Smooth muscle cell (in vitro differentiated cells): Measurements from ENCODE around the gene NDUFA13. TPM values are rescaled to one million over a fixed set of nuclear protein-coding genes. Genes with fewer than 3 reads are reported as not detected.

Experiments used
- DNase-seq: peaks from one replicate; lab custom pipeline; 2025; ENCODE audit not compliant: unreplicated experiment; lab: John Stamatoyannopoulos, UW
- H2AFZ ChIP-seq: fragments of 200-600 bp; sonication (generic); 2 replicates; pipeline ENCODE4 v1.6.0; 2016; ENCODE audit warnings: antibody characterized with exemption, low read depth, mild to moderate bottlenecking
- H3F3A ChIP-seq: fragments of 200-600 bp; sonication (generic); 2 replicates; pipeline ENCODE4 v1.6.0; 2017; ENCODE audit warnings: antibody characterized with exemption, low read depth
- H3K27ac ChIP-seq: fragments of 200-600 bp; sonication (generic); 2 replicates; pipeline ENCODE4 v1.5.1; 2016; ENCODE audit warnings: low read depth, mild to moderate bottlenecking
- H3K27me3 ChIP-seq: fragments of 200-600 bp; sonication (generic); 2 replicates; pipeline ENCODE4 v1.6.1; 2016; ENCODE audit warnings: low read depth, mild to moderate bottlenecking
- H3K36me3 ChIP-seq: fragments of 200-600 bp; sonication (generic); 2 replicates; pipeline ENCODE4 v1.5.1; 2016; ENCODE audit warnings: low read depth
- H3K4me1 ChIP-seq: fragments of 200-600 bp; sonication (generic); 2 replicates; pipeline ENCODE4 v1.5.1; 2016; ENCODE audit warnings: low read depth
- H3K4me2 ChIP-seq: fragments of 200-600 bp; sonication (generic); 2 replicates; pipeline ENCODE4 v1.6.0; 2016; ENCODE audit warnings: mild to moderate bottlenecking
- H3K4me3 ChIP-seq: fragments of 200-600 bp; sonication (generic); 2 replicates; pipeline ENCODE4 v1.5.1; 2016; ENCODE audit warnings: mild to moderate bottlenecking
- H3K79me2 ChIP-seq: fragments of 200-600 bp; sonication (generic); 2 replicates; pipeline ENCODE4 v1.6.0; 2016; ENCODE audit warnings: low read depth, mild to moderate bottlenecking
- H3K9ac ChIP-seq: fragments of 200-600 bp; sonication (generic); 2 replicates; pipeline ENCODE4 v1.6.0; 2016; ENCODE audit warnings: low read depth
- H3K9me3 ChIP-seq: fragments of 200-600 bp; sonication (generic); replicated peaks from 2 replicates; pipeline ENCODE4 v1.5.1; 2016; ENCODE audit warnings: low read depth
- H4K20me1 ChIP-seq: fragments of 200-600 bp; sonication (generic); 2 replicates; pipeline ENCODE4 v1.6.0; 2016; ENCODE audit warnings: low read depth
- CTCF ChIP-seq: fragments of 200-600 bp; sonication (generic); IDR thresholded peaks from 2 replicates; pipeline ENCODE4 v1.5.1; 2017; ENCODE audit warnings: borderline replicate concordance, mild to moderate bottlenecking, antibody characterized with exemption; ENCODE audit not compliant: insufficient read depth, poor library complexity, severe bottlenecking
- WGBS: methylation state at CpG from one replicate; pipeline ENCODE4 v1.1.7; 2016; ENCODE audit warnings: low lambda C conversion rate; 5-methylcytosine and 5-hydroxymethylcytosine counted together
- polyA plus RNA-seq: library from polyadenylated mRNA; unstranded; fragments of >200 nt; fragmentation: Nextera tagmentation; extraction: Ambion mirVana; gene quantifications from 2 replicates; pipeline ENCODE4 v1.2.1, GENCODE V29; 2016
- total RNA-seq: library from RNA; depleted of rRNA; stranded (reverse); fragments of >200 nt; gene quantifications from 2 replicates; pipeline ENCODE4 v1.2.3, GENCODE V29; 2014

The NDUFA13 gene
- total and polyA plus RNA-seq, 2 experiments from 2014 or later: 42.3 to 559 TPM

DNA sequence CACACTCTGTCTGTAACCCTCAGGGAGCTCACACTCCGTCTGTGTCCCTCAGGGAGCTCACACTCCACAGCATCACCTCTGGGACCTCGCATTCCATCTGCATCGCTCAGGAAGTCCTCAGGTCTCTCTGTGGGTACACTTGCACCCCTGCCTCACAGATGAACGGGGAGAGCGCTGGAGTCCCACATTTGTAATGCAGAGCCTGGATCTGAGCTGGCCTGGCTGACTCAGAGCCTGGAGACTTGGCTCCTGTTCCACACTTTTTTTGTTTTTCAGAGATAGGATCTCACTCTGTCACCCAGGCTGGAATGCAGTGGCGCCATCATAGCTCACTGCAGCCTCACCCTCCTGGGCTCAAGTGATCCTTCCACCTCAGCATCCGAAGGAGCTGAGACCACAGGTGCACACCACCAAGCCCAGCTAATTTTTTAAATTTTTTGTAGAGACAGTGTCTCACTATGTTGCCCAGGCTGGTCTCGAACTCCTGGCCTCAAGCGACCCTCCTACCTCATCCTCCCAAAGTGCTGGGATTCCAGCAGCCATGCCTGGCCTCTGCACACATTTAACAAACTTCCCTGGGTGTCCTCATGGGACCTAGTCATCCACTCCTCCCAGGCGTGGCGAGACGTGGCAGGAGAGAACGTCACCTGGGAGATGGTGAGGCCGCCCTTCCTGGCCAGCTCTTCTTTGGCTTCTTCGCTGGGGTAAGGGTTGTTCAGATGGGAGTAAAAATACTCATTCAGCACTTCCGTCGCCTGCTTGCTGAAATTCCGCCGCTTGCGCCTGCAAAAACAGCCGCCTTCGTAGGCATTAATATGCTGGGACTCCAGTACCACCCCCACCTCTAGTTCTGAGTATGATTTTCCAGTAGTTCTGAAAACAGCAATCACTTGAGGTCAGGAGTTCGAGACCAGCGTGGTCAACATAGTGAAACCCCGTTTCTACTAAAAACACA, 53.1 kb downstream of the NDUFA13 start:
- Histone ChIP-seq H3K4me2 (no peak overlapping the region), H3K36me3 (no peaks in the 10 kb centered on the region), H3K4me3 (no peak overlapping the region), H2AFZ (no peak overlapping the region), H3K4me1 (no peaks in the 10 kb centered on the region), H3K27me3 (no peaks in the 10 kb centered on the region), H3K9ac (no peak overlapping the region), H3K27ac (no peak overlapping the region), H3K9me3 (no peaks in the 10 kb centered on the region), H3K79me2 (no peaks in the 10 kb centered on the region), H3F3A (no peaks in the 10 kb centered on the region), H4K20me1 (no peaks in the 10 kb centered on the region)
- DNase-seq: no peak
- TF ChIP-seq CTCF: no peak
- WGBS: 92% methylated on average over 25 of the region's 25 CpGs

GRCh38 chr19:19570571-19570970, 54.5 kb downstream of the NDUFA13 start:
- Histone ChIP-seq H3K27ac (no peak overlapping the region), H2AFZ (no peak overlapping the region), H3K79me2 (no peaks in the 10 kb centered on the region), H3F3A (no peaks in the 10 kb centered on the region), H3K4me3 (no peak overlapping the region), H3K36me3 (no peaks in the 10 kb centered on the region), H4K20me1 (no peaks in the 10 kb centered on the region), H3K27me3 (no peaks in the 10 kb centered on the region), H3K4me1 (no peaks in the 10 kb centered on the region), H3K9me3 (no peaks in the 10 kb centered on the region), H3K9ac (no peak overlapping the region), H3K4me2 (no peak overlapping the region)
- no peak for TF ChIP-seq CTCF
- 77% methylated on average over 10 of the region's 10 CpGs for WGBS
- no peak for DNase-seq

DNA sequence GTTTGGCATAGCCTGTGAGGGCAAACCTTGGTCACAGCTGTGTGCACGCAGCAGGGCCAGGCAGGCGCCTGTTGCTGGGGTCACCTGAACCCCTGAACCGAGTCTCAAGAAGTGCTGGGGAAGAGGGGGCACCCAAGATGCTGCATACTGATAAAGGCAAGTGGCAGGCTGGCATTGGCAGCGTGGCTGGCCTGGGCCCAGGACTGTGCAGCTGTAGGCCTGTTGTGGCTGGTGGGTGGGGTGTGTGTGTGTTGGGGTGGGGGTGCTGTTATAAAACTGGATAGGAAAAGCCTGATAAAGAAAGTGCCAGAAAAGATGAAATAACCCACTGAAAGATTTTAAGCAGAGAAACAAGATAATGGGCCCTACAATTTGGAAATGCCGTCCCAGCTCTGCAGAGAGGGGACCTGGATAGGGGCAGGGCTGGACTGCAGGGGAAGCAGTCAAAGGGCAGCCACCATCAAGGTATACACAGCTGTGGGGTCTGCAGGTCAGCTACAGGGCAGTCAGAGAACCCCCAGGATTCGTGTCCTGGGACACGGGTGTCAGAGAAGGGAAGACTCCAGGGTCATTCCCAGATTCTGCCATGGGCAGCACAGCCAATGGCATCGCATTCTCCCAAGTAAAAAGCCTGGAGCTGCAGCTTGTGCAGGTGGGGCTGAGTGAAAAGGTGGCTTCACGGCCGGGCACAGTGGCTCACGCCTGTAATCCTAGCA, 55.2 kb downstream of the NDUFA13 start:
- no peaks in the 10 kb centered on the region for H3K4me1 ChIP-seq
- no peak overlapping the region for H3K9ac ChIP-seq
- no peak overlapping the region for H3K4me2 ChIP-seq
- H3F3A ChIP-seq: no peaks in the 10 kb centered on the region
- no peaks in the 10 kb centered on the region for H3K36me3 ChIP-seq
- H2AFZ ChIP-seq: no peak overlapping the region
- no peak for DNase-seq
- no peak overlapping the region for H3K27ac ChIP-seq
- no peaks in the 10 kb centered on the region for H3K27me3 ChIP-seq
- H3K4me3 ChIP-seq: no peak overlapping the region
- no peaks in the 10 kb centered on the region for H3K9me3 ChIP-seq
- WGBS: 94% methylated on average over 11 of the region's 11 CpGs
- no peaks in the 10 kb centered on the region for H3K79me2 ChIP-seq
- no peaks in the 10 kb centered on the region for H4K20me1 ChIP-seq
- no peak for TF ChIP-seq CTCF
